ENCODE data around the gene TMPRSS12. TPM values are rescaled to one million over a fixed set of nuclear protein-coding genes. Genes with fewer than 3 reads are reported as not detected.
"Not testable (repeated sequence)": the region's sequence is repeated elsewhere in the genome, so short reads cannot be mapped to it uniquely, and the experiment has no call there.

The TMPRSS12 gene
- total RNA-seq, 1 experiment from 2014 or later = not detected

DNA sequence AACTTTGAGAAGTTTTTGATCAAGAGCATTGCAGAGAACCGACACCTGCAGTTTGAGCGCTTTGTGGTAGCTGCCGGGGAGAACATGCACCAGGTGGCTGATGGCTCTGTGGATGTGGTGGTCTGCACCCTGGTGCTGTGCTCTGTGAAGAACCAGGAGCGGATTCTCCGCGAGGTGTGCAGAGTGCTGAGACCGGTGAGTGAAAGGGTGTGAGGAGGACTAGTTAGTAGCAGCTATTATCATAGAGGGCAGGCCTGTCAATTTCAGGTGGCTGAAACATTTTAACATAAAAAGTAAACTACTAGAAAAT is 82.6 kb downstream of the TMPRSS12 start:
- peak overlapping the region; percentile 96 for H3K4me3 Mint-ChIP-seq (ENCODE audit: unreplicated experiment)

DNA sequence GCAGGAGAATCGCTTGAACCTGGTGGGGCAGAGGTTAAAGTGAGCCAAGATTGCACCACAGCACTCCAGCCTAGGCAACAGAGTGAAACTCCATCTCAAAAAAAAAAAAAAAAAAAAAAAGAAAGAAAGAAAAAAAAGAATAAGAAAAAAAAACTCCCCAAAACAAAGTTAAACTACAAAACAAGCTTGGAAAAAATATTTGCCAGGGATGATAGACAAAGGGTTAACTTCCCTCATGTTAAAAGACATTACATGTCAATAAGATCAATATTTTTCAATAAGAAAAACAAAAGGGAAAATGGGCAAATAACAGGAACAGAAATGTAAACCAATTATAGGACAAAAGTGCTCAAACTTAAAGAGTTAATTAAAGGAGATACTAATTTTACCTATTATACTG is 83.2 kb downstream of the TMPRSS12 start:
- peak overlapping the region; percentile 93 for H3K27ac Mint-ChIP-seq (ENCODE audit: low read depth, unreplicated experiment)
- ChIA-PET POLR2A (interaction anchor here (0.7 to 7.4 kb wide), 12 partner anchors 9 to 567 kb away, joined by 3 to 116 read pairs (median 23); partner anchors contain the start of genes ATF1 and SLC11A2), CTCF (interaction anchor here (0.6 to 1.8 kb wide), 4 partner anchors 61 to 1830 kb away, joined by 3 to 10 read pairs (median 7); partner anchors contain the start of gene ATF1)
- TF ChIP-seq, protein P1, sequence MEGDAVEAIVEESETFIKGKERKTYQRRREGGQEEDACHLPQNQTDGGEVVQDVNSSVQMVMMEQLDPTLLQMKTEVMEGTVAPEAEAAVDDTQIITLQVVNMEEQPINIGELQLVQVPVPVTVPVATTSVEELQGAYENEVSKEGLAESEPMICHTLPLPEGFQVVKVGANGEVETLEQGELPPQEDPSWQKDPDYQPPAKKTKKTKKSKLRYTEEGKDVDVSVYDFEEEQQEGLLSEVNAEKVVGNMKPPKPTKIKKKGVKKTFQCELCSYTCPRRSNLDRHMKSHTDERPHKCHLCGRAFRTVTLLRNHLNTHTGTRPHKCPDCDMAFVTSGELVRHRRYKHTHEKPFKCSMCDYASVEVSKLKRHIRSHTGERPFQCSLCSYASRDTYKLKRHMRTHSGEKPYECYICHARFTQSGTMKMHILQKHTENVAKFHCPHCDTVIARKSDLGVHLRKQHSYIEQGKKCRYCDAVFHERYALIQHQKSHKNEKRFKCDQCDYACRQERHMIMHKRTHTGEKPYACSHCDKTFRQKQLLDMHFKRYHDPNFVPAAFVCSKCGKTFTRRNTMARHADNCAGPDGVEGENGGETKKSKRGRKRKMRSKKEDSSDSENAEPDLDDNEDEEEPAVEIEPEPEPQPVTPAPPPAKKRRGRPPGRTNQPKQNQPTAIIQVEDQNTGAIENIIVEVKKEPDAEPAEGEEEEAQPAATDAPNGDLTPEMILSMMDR (IDR thresholded peaks at IDR 0.05; ENCODE audit: unreplicated experiment) = no peak
- BruUV-seq (replicated peaks) = no TSS peak
- peaks cover 22% of the 10 kb centered on the region for H3K36me3 Mint-ChIP-seq (ENCODE audit: insufficient read depth, unreplicated experiment)
- no peak for DNase-seq (ENCODE audit: unreplicated experiment)
- H3K27me3 Mint-ChIP-seq (ENCODE audit: insufficient read depth, unreplicated experiment) = no peaks in the 10 kb centered on the region
- H3K4me1 Mint-ChIP-seq (ENCODE audit: insufficient read depth, unreplicated experiment) = peaks cover 33% of the 10 kb centered on the region
- peak overlapping the region; percentile 96 for H3K4me3 Mint-ChIP-seq (ENCODE audit: unreplicated experiment)
- intact Hi-C loops (cut with micrococcal nuclease) = loop anchor here (10.0 kb wide), 1 partner anchor 161 kb away; the partner anchor contains the start of gene ATF1
- H3K9me3 Mint-ChIP-seq (ENCODE audit: unreplicated experiment) = no peaks in the 10 kb centered on the region

More for the DNA sequence above, 82.6 kb downstream of the TMPRSS12 start:
- CTCF ChIA-PET = interaction anchor here (0.6 to 1.8 kb wide), 7 partner anchors 60 to 161 kb away, joined by 3 to 10 read pairs (median 4); partner anchors contain the start of gene ATF1
- peak overlapping the region; percentile 93 for H3K27ac Mint-ChIP-seq (ENCODE audit: low read depth, unreplicated experiment)
- intact Hi-C loops (cut with micrococcal nuclease) = loop anchor here (10.0 kb wide), 1 partner anchor 160 kb away; the partner anchor contains the start of gene ATF1
- H3K9me3 Mint-ChIP-seq (ENCODE audit: unreplicated experiment) = no peaks in the 10 kb centered on the region
- peaks cover 33% of the 10 kb centered on the region for H3K4me1 Mint-ChIP-seq (ENCODE audit: insufficient read depth, unreplicated experiment)
- DNase-seq (ENCODE audit: unreplicated experiment) = no peak
- no TSS peak for BruUV-seq (replicated peaks)
- H3K27me3 Mint-ChIP-seq (ENCODE audit: insufficient read depth, unreplicated experiment) = no peaks in the 10 kb centered on the region
- TF ChIP-seq, protein P1 (IDR thresholded peaks at IDR 0.05; ENCODE audit: unreplicated experiment) = no peak
- POLR2A ChIA-PET = interaction anchor here (0.6 to 7.4 kb wide), 22 partner anchors 10 to 1145 kb away, joined by 3 to 116 read pairs (median 6); partner anchors contain the start of genes ATF1, ATG101, CSRNP2 and LETMD1
- H3K36me3 Mint-ChIP-seq (ENCODE audit: insufficient read depth, unreplicated experiment) = peaks cover 16% of the 10 kb centered on the region

DNA sequence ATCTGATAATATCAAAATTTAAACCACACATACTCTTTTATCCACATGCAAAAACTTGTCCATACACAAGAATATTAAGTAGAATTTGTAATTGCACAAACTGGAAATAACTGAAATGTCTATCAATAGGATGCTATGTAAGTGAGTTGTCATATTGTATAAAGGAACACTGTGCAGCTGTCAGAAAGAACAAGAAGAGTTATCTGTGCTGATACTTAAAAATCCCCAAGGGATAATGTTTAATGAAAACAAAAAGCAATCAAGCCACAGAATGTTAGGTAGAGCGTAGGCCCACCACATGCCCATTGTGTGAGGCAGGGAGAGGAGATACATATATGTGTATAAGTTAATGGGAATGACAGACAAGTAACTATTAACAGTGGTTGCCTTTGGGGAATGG is 83.7 kb downstream of the TMPRSS12 start:
- intact Hi-C loops (cut with micrococcal nuclease) = loop anchor here (10.0 kb wide), 1 partner anchor 162 kb away; the partner anchor contains the start of gene ATF1
- Mint-ChIP-seq H3K4me1 (ENCODE audit: insufficient read depth, unreplicated experiment) (peaks cover 33% of the 10 kb centered on the region), H3K9me3 (ENCODE audit: unreplicated experiment) (no peaks in the 10 kb centered on the region), H3K27me3 (ENCODE audit: insufficient read depth, unreplicated experiment) (no peaks in the 10 kb centered on the region), H3K27ac (ENCODE audit: low read depth, unreplicated experiment) (peak overlapping the region; percentile 73), H3K36me3 (ENCODE audit: insufficient read depth, unreplicated experiment) (peaks cover 27% of the 10 kb centered on the region), H3K4me3 (ENCODE audit: unreplicated experiment) (peak overlapping the region; percentile 96)
- BruUV-seq (replicated peaks) = no TSS peak
- CTCF ChIA-PET = interaction anchor here (0.6 to 4.3 kb wide), 4 partner anchors 60 to 1830 kb away, joined by 3 to 18 read pairs (median 4); no protein-coding TSS in a partner anchor
- TF ChIP-seq, protein P1 (IDR thresholded peaks at IDR 0.05; ENCODE audit: unreplicated experiment) = no peak
- POLR2A ChIA-PET = interaction anchor here (1.3 to 7.4 kb wide), 6 partner anchors 59 to 161 kb away, joined by 5 to 116 read pairs (median 28); partner anchors contain the start of gene SLC11A2
- no peak for DNase-seq (ENCODE audit: unreplicated experiment)

DNA sequence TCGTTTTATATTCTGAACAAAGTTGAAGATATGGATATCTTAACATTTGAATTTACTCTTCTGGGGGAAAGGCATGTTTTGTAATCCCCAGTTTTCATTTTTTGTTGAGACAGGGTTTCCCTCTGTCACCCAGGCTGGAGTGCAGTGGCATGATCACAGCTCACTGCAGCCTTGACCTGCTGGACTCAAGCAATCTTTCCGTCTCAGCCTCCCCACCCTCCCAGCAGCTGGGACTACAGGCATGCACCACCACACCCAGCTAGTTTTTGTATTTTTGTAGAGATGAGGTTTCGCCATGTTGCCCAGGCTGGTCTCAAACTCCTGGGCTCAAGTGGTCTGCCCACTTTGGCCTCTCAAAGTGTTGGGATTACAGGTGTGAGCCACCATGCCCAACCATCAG is 84.2 kb downstream of the TMPRSS12 start:
- not testable (repeated sequence) for DNase-seq (ENCODE audit: unreplicated experiment); BruUV-seq (replicated peaks); H3K9me3 Mint-ChIP-seq (ENCODE audit: unreplicated experiment); H3K27me3 Mint-ChIP-seq (ENCODE audit: insufficient read depth, unreplicated experiment)
- peak overlapping the region; percentile 96 for H3K4me3 Mint-ChIP-seq (ENCODE audit: unreplicated experiment)
- ChIA-PET CTCF (interaction anchor here (0.6 to 4.3 kb wide), 3 partner anchors 59 to 85 kb away, joined by 3 to 18 read pairs (median 3); no protein-coding TSS in a partner anchor), POLR2A (interaction anchor here (0.7 to 7.4 kb wide), 8 partner anchors 22 to 162 kb away, joined by 3 to 116 read pairs (median 8); partner anchors contain the start of gene SLC11A2)
- H3K27ac Mint-ChIP-seq (ENCODE audit: low read depth, unreplicated experiment) = peak overlapping the region; percentile 73
- H3K36me3 Mint-ChIP-seq (ENCODE audit: insufficient read depth, unreplicated experiment) = peaks cover 28% of the 10 kb centered on the region
- intact Hi-C loops (cut with micrococcal nuclease) = loop anchor here (10.0 kb wide), 1 partner anchor 162 kb away; the partner anchor contains the start of gene ATF1
- peaks cover 33% of the 10 kb centered on the region for H3K4me1 Mint-ChIP-seq (ENCODE audit: insufficient read depth, unreplicated experiment)
